CD4-positive, alpha-beta T cell treated with Interleukin-10 for 1 hour (primary cell): ENCODE data around the gene MKRN2.

Experiments used
- DNase-seq: peaks from one replicate; pipeline ENCODE4 v3.0.0-alpha.2; 2020

The MKRN2 gene

DNA sequence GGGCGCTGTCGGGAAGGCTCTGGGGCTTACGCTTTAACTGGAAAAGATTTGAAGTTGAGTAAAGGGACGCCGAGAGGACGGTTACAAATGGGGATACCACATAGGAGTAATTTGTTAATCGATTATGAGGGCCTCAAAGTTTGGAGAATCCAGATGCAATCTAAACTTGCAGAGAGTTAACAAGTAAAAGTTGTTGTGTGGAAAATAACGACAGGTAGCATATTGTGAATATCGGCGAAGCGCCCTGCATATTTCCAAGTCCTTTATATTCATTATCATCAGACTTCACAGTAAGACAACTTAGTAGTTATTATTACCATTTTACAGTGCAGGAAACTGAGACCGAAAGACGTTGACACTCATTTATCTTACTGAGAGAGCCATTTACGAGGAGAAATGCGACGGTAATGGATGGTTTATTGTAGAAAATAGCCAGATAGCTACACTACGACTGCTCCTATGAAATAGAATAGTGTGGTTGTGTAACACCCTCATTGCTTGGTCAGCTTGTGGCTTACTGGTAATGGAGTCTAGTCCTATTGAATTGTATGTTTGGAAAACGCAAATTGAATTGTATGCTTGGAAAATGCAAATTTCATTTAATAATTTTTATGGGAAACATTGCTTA lies 700 bp downstream of the MKRN2 start:
- no peak for DNase-seq

DNA sequence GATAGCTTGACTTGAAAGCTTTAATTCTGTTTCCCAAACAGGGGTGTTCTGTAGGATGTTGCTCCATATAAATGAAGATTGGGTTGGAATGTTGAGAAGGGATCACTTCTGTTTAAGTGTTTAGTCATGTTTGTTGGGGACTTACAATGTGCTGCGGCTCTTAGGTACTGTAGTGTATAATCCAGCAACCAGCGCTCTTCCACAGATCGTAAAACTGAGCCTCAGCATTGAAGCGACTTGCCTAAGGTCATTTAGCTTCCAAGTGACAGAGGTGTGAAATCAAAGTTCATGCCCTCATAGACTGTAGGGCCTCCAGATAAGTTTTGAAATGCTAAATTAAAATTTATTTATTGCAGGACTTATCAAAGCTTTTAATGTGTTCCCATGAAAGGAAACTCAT lies 1.8 kb downstream of the MKRN2 start:
- no peak for DNase-seq

DNA sequence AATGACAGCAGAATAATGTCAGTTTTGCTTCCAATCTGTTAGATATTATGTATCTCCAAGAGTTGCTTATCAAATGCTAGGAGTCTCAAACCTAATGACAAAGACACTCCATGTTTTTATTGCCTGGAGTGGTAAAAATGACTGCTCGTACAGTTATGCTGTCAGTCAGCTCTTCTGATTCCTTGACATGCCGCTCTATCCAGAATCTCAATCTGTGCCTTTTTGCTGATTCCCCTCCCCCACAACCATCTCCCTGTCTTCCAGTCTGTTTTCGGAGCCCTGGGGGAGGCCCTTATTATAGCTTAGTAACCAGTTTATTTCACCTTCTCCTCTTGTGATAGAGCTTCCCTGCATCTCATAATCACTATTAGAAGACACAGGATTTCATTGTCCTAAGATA lies 2.6 kb downstream of the MKRN2 start:
- DNase-seq = no peak

DNA sequence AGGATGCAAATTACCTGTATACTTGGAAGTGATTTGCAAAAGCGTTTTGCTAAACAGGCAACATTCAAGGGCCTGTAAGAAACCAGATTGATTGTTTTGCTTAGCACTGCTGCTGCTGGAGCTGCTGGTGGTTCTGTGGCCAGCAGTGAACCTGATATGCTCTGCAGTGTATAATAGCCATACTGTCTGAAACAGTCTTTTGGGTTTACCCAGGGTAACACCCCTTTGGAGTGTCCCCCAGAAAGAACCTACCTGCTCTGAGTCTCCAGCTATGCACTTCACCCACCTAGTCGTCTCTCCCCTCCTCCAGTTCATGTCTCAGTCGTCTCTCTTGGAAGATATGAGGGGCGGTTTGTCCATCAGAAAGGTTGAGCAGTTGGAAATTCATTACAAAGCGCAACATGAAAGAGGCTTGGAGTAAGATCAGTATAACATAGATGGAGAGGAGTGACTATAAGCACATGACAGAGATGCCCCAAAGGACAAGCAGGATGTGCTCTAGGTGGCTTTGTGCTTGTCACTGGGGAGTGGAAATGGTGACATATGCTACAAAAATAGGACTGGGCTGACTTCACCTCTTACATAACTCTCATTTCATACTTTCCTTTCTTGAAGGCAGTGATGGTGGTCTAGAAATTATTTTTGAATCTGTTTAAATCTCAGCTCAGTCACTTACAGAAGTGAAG lies 3.8 kb downstream of the MKRN2 start:
- DNase-seq = no peak

DNA sequence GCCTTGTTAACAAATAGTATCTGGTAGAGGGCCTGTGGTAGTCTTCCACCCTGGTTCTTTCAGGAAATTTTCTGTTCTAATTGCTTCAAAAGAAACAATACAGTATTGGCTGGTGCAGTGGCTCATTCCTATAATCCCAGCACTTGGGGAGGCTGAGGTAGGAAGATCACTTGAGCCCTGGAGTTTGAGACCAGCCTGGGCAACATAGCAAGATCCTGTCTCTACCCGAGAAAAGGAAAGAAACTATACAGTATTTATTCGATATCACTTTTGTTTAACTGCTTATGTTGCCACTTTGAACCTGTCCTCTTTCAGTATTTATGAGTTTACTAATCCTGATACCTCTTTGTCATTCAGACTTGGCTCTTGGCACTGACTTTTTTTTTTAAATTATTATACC lies 4.5 kb downstream of the MKRN2 start:
- DNase-seq = no peak

GRCh38 chr3:12562451-12562850 lies 5.6 kb downstream of the MKRN2 start:
- no peak for DNase-seq

GRCh38 chr3:12566976-12567375 lies 10.1 kb downstream of the MKRN2 start:
- DNase-seq = no peak

- no peak for DNase-seq
Measured at GRCh38 chr3:12568747-12569146, 11.9 kb downstream of the MKRN2 start.

GRCh38 chr3:12569836-12570235 lies 12.9 kb downstream of the MKRN2 start:
- no peak for DNase-seq

GRCh38 chr3:12571986-12572385 lies 15.1 kb downstream of the MKRN2 start:
- DNase-seq = no peak

DNA sequence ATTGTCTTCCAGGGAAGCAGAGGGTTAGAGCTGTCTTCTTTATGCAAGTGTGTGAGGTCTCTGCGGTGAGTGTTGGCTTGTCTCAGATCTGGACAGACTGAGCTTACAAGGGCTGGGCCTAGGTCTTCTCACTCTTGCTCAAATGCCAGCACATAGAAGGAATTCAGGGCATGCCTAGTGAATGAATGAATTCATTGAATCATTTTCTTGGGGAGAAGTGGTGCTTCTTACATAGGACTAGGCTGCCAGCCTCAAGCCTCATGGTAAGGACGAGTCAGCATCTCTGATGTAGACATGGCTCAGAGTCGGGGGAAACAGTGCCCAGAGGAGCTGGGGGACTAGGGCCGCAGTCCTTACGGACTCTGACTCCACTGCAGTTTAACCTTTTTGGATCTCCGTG lies 17.2 kb downstream of the MKRN2 start:
- DNase-seq = no peak

DNA sequence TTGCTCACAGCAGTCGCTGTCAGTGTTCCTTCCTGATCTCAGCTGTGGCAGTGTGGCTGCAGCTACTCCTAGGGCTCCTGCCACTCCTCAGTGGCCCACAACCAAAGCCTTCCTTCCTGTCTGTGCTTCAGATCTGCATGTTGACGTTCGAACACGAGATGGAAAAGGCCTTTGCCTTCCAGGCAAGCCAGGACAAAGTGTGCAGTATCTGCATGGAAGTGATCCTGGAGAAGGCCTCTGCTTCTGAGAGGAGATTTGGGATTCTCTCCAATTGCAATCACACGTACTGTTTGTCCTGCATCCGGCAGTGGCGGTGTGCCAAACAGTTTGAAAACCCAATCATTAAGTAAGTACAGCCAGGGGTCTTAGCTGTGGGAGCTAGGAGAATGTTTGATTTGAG lies 17.8 kb downstream of the MKRN2 start:
- DNase-seq = no peak

GRCh38 chr3:12577379-12577778 lies 20.5 kb downstream of the MKRN2 start:
- no peak for DNase-seq

DNA sequence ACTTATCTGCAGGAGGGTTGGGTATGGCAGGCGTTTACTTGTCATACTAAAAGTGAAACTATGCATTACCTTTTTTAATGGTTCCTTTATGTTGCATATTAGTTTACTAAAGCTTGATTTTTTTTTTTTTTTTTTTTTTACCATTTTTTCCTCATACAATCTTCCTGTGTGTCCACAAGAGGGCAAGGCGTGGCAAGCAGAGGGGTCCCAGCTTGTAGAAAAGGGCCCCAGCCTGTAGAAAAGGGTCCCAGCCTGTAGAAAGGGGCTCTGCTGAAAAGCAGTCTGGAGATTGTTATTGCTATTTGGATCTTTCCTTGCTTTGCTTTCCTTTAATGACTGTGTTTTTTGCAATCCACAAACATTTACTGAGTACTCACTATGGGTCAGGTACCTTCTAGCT lies 21.9 kb downstream of the MKRN2 start:
- no peak for DNase-seq

- DNase-seq = no peak
Measured at GRCh38 chr3:12579456-12579855, 22.6 kb downstream of the MKRN2 start.

DNA sequence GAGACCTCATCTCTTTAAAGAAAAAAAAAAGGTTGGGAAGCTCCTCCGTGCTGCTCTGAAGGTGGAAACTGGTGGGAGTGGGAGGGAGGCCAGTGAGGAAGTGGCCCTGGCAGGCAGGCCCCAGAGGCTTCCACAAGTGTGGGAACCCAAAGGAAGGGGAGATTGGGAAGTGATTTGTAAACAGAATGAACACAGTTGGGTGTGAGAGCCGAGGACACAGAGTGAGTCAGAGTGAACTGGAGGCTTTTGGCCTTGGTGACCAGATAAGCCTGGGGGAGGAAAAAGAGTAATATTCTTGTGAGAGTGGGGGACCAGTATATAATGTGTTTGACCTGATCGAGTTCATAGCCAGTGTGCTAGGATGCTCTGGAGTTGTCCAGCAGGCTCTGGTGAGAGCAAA lies 23.0 kb downstream of the MKRN2 start:
- DNase-seq = no peak

- DNase-seq = no peak
Measured at GRCh38 chr3:12582730-12583129, 25.8 kb downstream of the MKRN2 start.

DNA sequence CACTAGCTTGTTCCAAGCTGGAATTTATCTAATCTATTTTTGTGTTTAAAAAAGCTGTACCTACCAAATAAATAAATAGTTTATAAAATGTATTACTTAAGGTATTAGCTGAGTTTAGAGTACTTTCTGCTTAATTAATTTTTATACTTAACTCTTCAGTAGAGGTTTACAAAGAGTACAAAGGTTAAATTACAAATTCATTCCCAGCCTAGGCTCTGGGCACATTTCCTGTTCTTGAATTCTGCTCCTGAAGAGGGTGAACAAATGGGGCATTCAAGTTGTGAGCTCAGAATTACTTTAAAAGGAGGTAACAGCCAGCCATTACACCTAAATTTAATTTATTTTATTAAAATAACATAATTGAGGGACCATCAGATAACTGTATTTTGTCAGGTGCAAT lies 26.4 kb downstream of the MKRN2 start:
- no peak for DNase-seq

GRCh38 chr3:12584083-12584482 lies 27.2 kb downstream of the MKRN2 start:
- no peak for DNase-seq

GRCh38 chr3:12585181-12585580 lies 28.3 kb downstream of the MKRN2 start:
- no peak for DNase-seq

GRCh38 chr3:12585970-12586369 lies 29.1 kb downstream of the MKRN2 start:
- no peak for DNase-seq

- no peak for DNase-seq
Measured at GRCh38 chr3:12586403-12586802, 29.5 kb downstream of the MKRN2 start.

DNA sequence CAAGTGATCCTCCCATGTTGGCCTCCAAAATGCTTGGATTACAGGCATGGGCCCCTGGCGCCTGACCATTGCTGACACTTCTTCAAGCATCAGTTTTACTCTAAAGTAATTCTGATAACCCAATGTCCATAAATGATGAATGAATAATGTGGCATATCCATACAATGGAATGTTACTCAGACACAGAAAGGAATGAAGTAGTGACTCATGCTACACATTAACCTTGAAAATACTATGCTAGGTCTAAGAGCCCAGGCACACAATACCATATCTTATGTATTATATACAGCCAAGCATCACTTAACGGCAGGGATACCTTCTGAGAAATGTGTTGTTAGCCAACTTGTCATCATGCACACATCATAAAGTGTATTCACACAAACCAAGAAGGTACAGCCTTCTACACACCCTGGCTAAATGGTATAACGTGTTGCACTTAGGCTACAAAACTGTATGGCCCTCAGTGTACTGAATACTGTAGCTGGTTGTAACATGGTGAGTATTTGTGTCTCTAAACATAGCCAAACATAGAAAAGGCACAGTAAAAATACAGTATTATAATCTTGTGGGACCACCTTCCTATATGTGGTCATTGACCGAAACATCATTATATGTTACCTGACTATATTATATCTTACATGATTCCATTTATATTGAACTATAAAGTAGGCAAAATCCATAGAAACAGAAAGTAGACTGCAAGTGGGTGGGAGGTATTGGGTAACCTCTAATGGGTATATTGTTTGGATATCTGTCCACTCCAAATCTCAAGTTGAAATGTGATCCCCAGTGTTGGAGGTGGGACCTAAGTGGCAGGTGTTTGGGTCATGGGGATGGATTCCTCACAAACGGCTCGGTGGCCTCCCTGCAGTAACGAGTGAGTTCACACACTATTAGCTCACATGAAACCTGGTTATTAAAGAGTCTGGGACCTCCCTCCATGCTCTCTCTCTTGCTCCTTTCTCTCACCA lies 31.4 kb downstream of the MKRN2 start:
- DNase-seq = no peak

GRCh38 chr3:12590096-12590495 lies 33.2 kb downstream of the MKRN2 start:
- DNase-seq = no peak
